ENCODE data around the gene ANP32E. TPM values are rescaled to one million over a fixed set of nuclear protein-coding genes. Genes with fewer than 3 reads are reported as not detected.
A peak's percentile ranks its signal among the peaks of the same experiment; 100 is the strongest.
"Not testable (repeated sequence)": the region's sequence is repeated elsewhere in the genome, so short reads cannot be mapped to it uniquely, and the experiment has no call there.

ANP32E gene
- polyA plus RNA-seq, 4 donors = 101 to 132 (median 121) TPM

GRCh38 chr1:150257624-150258585, 22.0 kb upstream of the ANP32E start, which contains the start of gene CA14:
CA14 (plus strand) TSS chr1:150257774; CDS start chr1:150258129, 355 bp downstream.
- no peak for DNase-seq (ENCODE audit: low read depth in 4 of 4, low spot score in 3 of 4)

DNA sequence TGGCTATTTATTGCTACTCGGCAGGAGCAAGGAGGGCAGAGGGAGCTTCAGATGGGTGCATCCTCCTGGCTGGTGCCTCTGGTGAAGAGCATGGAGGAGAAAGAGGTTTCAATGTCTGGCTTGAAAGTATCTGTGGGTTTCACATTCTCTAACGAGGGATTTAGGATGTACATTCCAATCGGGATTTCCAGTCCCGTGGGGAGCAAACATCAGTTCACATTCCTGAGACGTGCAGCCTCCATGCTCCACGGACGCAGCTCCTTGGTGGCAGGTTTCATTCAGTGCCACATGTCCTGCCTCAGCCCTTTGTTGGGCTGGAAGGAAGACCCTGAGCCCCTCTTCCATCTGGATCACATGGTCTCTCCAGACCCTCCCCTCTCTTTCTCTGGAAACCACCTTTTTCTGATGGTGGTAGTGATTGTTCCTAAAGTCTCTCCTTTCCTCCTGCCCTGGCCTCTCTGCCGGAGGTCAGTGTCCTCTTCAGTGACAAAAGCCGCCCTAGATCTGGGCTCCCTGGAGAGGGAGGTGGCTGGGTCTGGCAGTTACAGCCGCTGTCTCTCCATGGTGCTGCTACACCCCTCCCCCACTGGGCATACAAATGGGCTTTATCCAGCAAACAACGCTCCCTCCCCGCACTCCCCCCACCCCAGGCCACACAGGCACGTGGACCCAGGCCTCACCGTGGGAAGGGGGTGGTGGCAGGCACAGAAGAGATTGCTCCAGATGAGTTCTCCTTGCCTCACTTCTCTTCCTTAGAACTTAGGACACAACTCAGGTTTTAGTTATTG, 20.8 kb upstream of the ANP32E start:
- DNase-seq (ENCODE audit: low read depth in 4 of 4, low spot score in 3 of 4) = no peak

DNA sequence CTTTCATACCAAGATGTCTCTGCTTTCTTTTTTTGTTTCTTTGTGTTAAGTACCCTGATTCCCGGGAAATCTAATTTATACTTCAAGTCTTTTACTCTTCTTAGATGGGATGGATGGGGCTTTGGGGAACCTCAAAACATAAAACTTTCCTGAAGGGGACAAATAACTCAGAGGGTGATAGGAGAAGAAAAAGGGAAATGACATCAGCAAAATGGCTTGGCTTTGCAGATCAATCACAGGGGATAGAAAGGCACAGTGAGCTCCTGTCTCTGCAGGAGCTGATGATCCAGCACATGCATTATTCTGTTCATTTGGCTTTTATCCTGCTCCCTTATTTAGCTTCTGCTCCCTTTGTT, 20.3 kb upstream of the ANP32E start:
- no peak for DNase-seq (ENCODE audit: low read depth in 4 of 4, low spot score in 3 of 4)

GRCh38 chr1:150249936-150250335, 14.0 kb upstream of the ANP32E start:
- no peak for DNase-seq (ENCODE audit: low read depth in 4 of 4, low spot score in 3 of 4)

- DNase-seq (ENCODE audit: low read depth in 4 of 4, low spot score in 3 of 4) = no peak
Observed at GRCh38 chr1:150243003-150243402, 7.1 kb upstream of the ANP32E start.

DNA sequence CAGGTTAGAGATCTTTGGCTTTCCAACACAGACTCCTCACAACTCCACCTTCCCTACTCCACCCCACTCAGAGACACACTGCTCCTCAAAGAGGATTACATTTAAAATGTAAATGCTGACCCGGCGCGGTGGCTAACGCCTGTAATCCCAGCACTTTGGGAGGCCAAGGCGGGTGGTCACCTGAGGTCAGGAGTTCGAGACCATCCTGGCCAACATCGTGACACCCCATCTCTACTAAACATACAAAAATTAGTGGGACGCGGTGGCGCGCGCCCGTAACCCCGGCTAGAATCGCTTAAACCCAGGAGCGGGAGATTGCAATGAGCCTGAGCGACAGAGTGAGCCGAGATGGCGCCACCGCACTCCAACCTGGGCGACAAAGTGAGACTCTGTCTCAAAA, 1.8 kb upstream of the ANP32E start:
- no peak for DNase-seq (ENCODE audit: low read depth in 4 of 4, low spot score in 3 of 4)

DNA sequence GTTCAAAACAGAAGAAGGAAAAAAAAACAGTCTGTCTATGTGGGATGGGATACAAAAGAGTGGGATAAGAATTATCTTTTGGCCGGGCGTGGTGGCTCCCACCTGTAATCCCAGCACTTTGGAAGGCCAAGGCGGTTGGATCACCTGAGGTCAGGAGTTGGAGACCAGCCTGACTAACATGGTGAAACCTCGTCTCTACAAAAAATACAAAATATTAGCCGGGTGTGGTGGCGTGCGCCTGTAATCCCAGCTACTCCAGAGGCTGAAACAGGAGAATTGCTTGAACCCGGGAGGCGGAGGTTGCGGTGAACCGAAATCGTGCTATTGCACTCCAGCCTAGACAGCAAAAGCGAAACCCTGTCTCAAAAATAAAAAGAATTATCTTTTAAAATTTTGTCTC, 1.3 kb upstream of the ANP32E start:
- not testable (repeated sequence) for DNase-seq (ENCODE audit: low read depth in 4 of 4, low spot score in 3 of 4)

GRCh38 chr1:150236614-150237100, 745 bp upstream of the ANP32E start:
- no peak for DNase-seq (ENCODE audit: low read depth in 4 of 4, low spot score in 3 of 4)

- DNase-seq (ENCODE audit: low read depth in 4 of 4, low spot score in 3 of 4) = no peak
Observed at GRCh38 chr1:150235294-150235851, 539 bp downstream of the ANP32E start.

DNA sequence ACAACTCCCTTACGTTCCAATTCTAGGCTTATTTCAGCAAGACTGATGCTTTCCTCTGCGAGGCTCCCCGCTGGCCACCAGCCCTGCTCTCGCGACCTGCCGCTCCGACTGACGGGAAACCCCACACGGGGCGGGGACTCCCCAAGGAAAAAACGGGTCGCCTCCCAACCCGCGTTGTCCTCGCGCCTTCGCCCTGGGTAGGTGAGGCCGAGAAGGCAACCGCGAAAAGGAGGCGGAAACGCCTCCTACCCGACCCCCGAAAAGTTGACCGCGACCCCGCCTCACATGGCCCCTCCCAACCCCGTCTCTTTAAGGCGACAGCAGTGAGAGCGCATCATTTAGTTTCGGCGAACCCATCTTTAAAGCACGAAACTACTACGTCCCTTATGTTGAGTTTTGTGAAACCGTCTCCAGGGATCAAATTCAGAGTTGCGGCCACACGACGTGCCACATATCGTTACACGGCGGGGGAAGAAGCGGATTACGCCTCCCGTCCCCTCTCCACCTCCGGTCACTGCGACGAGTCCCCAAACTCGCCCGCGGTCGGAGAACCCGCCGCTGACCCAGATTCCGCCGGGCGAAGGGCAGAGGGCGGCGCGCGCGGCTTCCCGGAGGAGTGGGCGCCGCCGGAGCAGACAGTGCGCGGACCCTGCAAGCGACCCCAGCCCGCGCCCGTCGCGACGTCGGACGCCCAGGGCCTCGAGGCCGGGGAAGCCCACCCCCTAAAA, 1.2 kb downstream of the ANP32E start:
- DNase-seq (ENCODE audit: low read depth in 4 of 4, low spot score in 3 of 4) = peak in 1 of 4 donors; percentile 68

DNA sequence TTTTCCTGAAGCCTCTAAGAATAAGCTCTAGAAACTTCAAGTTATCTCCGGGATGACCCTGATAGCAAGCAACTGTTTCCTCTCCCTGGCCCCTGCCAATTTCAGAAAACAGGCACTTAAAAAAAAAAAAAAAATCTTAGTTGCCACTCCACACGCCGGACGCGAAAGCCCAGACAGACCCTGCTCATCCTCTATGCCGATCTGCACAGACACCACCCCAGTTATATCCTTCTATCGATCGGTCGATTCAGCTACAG, 1.7 kb downstream of the ANP32E start:
- DNase-seq (ENCODE audit: low read depth in 4 of 4, low spot score in 3 of 4) = no peak

- DNase-seq (ENCODE audit: low read depth in 4 of 4, low spot score in 3 of 4) = no peak
Observed at GRCh38 chr1:150233359-150234308, 2.3 kb downstream of the ANP32E start.

DNA sequence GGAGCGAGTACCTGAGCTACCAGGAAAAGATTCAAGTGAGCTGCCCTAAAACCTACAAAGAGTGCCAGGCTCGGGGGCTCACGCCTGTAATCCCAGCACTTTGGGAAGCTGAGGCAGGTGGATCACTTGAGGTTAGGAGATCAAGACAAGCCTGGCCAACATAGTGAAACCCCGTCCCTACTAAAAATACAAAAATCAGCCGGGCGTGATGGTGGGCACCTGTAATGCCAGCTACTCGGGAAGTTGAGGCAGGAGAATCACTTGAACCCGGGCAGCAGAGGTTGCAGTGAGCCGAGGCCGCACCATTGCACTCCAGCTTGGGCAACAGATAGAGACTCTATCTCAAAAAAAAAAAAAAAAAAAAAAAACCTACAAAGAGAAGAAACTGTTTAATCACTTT, 3.0 kb downstream of the ANP32E start:
- not testable (repeated sequence) for DNase-seq (ENCODE audit: low read depth in 4 of 4, low spot score in 3 of 4)

- not testable (repeated sequence) for DNase-seq (ENCODE audit: low read depth in 4 of 4, low spot score in 3 of 4)
Observed at GRCh38 chr1:150228246-150228645, 7.7 kb downstream of the ANP32E start.

- DNase-seq (ENCODE audit: low read depth in 4 of 4, low spot score in 3 of 4) = no peak
Observed at GRCh38 chr1:150227228-150227627, 8.7 kb downstream of the ANP32E start.

DNA sequence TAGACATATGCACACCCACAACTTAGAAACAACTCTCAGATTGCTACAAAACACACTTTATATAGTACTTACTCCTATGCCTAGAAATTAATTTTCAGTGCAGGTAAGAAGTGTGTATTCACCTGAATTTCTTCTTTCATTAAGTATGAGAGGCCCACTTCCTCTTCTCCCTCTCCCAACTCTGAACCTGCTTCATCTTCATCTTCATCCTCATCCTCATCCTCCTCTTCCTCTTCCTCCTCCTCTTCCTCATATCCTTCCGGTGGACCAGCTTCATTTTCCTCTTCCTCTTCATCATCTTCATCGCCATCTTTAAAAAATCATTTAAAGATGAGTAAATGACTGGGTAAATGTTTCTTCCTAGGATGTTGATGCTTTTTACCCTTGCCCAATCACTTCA, 9.4 kb downstream of the ANP32E start:
- DNase-seq (ENCODE audit: low read depth in 4 of 4, low spot score in 3 of 4) = no peak

DNA sequence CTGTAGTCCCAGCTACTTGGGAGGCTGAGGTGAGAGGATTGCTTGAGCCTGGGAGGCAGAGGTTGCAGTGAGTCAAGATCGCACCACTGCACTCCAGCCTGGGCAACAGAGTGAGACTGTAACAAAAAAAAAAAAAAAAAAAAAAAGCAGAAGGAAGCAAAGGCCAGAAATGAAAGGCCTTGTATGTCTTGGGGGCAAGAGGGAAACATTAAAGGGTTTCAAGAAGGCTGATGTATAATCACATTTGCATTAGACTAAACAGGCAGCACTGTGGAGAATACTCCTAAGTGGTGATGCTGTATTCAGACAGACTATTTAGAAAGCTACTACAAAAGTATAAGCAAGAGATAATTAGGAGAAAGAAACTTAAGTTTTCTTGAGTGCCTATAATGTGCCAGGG, 10.4 kb downstream of the ANP32E start:
- DNase-seq (ENCODE audit: low read depth in 4 of 4, low spot score in 3 of 4) = no peak

GRCh38 chr1:150224983-150225382, 10.9 kb downstream of the ANP32E start:
- DNase-seq (ENCODE audit: low read depth in 4 of 4, low spot score in 3 of 4) = no peak

DNA sequence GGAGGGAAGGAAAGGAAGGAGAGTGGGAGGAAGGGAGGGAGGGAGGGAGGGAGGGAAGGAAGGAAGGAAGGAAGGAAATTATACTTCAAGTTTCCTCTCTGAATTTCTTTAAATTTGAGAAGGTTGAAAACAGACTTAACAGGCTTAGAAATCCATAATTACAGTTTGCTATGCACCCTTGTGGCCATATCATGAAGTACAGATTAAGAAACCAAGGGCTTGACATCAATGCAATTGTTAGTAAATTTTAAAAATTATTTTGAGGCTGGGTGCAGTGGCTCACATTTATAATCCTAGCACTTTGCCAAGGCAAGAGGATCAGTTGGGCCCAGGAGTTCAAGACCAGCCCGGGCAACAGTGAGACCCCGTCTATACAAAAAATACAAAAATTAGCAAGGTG, 14.4 kb downstream of the ANP32E start:
- no peak for DNase-seq (ENCODE audit: low read depth in 4 of 4, low spot score in 3 of 4)

GRCh38 chr1:150215855-150216254, 20.1 kb downstream of the ANP32E start:
- not testable (repeated sequence) for DNase-seq (ENCODE audit: low read depth in 4 of 4, low spot score in 3 of 4)

Data from right renal pelvis (tissue), 4 donors.